Mesenchymal stem cell (in vitro differentiated cells and primary cell): ENCODE data around the gene SOX18.

ENCODE experiments used
- DNase-seq: peaks from one replicate; pipeline ENCODE4 v3.0.0-alpha.2; 2013
- H2AFZ ChIP-seq: one replicate; pipeline ENCODE4 v1.6.1; 2013; ENCODE audit warnings: low read depth, mild to moderate bottlenecking, control low read depth, inconsistent platforms, low read length, moderate library complexity
- H2AK5ac ChIP-seq: 2 replicates; pipeline ENCODE4 v1.6.1; 2013; ENCODE audit warnings: low read length, moderate library complexity, mild to moderate bottlenecking, inconsistent platforms; ENCODE audit not compliant: severe bottlenecking
- H2BK120ac ChIP-seq: one replicate; pipeline ENCODE4 v1.6.1; 2013; ENCODE audit warnings: low read depth, mild to moderate bottlenecking, inconsistent platforms, low read length, moderate library complexity
- H2BK12ac ChIP-seq, 2 experiments: one replicate each; pipeline ENCODE4 v1.6.1; 2013; ENCODE audit warnings: inconsistent platforms in 2 of 2, low read length in 2 of 2, mild to moderate bottlenecking in 2 of 2, moderate library complexity in 2 of 2, control low read depth in 1 of 2
- H2BK15ac ChIP-seq: one replicate; pipeline ENCODE4 v1.6.1; 2013; ENCODE audit warnings: mild to moderate bottlenecking, low read depth, inconsistent platforms; ENCODE audit not compliant: poor library complexity, severe bottlenecking
- H2BK5ac ChIP-seq: 2 replicates; pipeline ENCODE4 v1.6.1; 2013; ENCODE audit warnings: low read depth, mild to moderate bottlenecking, low read length, control low read depth, inconsistent platforms; ENCODE audit not compliant: poor library complexity, severe bottlenecking
- H3K14ac ChIP-seq, 2 experiments: one replicate each; pipeline ENCODE4 v1.6.1; 2013; ENCODE audit warnings: inconsistent platforms in 2 of 2, low read length in 2 of 2, control low read depth in 1 of 2, mild to moderate bottlenecking in 1 of 2, moderate library complexity in 1 of 2
- H3K18ac ChIP-seq, 2 experiments: one replicate each; pipeline ENCODE4 v1.6.1; 2013; ENCODE audit warnings: inconsistent platforms in 2 of 2, low read length in 2 of 2, control low read depth in 1 of 2, low read depth in 1 of 2, mild to moderate bottlenecking in 1 of 2
- H3K23ac ChIP-seq, 2 experiments: one replicate each; pipeline ENCODE4 v1.6.1; 2013; ENCODE audit warnings: inconsistent platforms in 2 of 2, low read length in 2 of 2, mild to moderate bottlenecking in 2 of 2, moderate library complexity in 2 of 2, control low read depth in 1 of 2
- H3K27ac ChIP-seq: 2 replicates; pipeline ENCODE4 v1.5.1; 2013; ENCODE audit warnings: mild to moderate bottlenecking, moderate library complexity, low read length, control low read depth, inconsistent platforms; ENCODE audit not compliant: poor library complexity, severe bottlenecking
- H3K27me3 ChIP-seq, 2 experiments: 2 replicates each; pipeline versions ENCODE4 v1.6.1 to v1.7.0; 2013; ENCODE audit warnings: low read length in 2 of 2, mild to moderate bottlenecking in 2 of 2, moderate library complexity in 2 of 2, control low read depth in 1 of 2, inconsistent platforms in 1 of 2; ENCODE audit not compliant: control insufficient read depth in 1 of 2, insufficient read depth in 1 of 2
- H3K36me3 ChIP-seq, 2 experiments: 2 replicates each; pipeline versions ENCODE4 v1.6.1 to v1.7.0; 2013; ENCODE audit warnings: low read length in 2 of 2, control low read depth in 1 of 2, inconsistent platforms in 1 of 2, low read depth in 1 of 2, mild to moderate bottlenecking in 1 of 2; ENCODE audit not compliant: insufficient read depth in 2 of 2, control insufficient read depth in 1 of 2
- H3K4ac ChIP-seq, 2 experiments: one replicate each; pipeline ENCODE4 v1.6.1; 2013; ENCODE audit warnings: inconsistent platforms in 2 of 2, low read length in 2 of 2, mild to moderate bottlenecking in 2 of 2, moderate library complexity in 2 of 2, control low read depth in 1 of 2, low read depth in 1 of 2
- H3K4me1 ChIP-seq: 2 replicates; pipeline ENCODE4 v1.6.1; 2013; ENCODE audit warnings: low read depth, low read length, control low read depth; ENCODE audit not compliant: control insufficient read depth, insufficient read depth
- H3K4me2 ChIP-seq: 2 replicates; pipeline ENCODE4 v1.6.1; 2013; ENCODE audit warnings: low read length, mild to moderate bottlenecking, inconsistent platforms; ENCODE audit not compliant: poor library complexity, severe bottlenecking
- H3K4me3 ChIP-seq, 2 experiments: 2 replicates each; pipeline versions ENCODE4 v1.5.1 to v1.7.0; 2013; ENCODE audit warnings: low read length in 2 of 2, mild to moderate bottlenecking in 2 of 2, control low read depth in 1 of 2, low read depth in 1 of 2; ENCODE audit not compliant: insufficient read depth in 1 of 2
- H3K79me1 ChIP-seq: replicated peaks from 2 replicates; pipeline ENCODE4 v1.6.1; 2013; ENCODE audit warnings: mild to moderate bottlenecking, control low read depth, low read length, inconsistent platforms; ENCODE audit not compliant: poor library complexity, severe bottlenecking
- H3K9ac ChIP-seq: 2 replicates; pipeline ENCODE4 v1.7.0; 2013; ENCODE audit warnings: mild to moderate bottlenecking, low read length, moderate library complexity
- H3K9me3 ChIP-seq: 2 replicates; pipeline ENCODE4 v1.7.0; 2013; ENCODE audit warnings: mild to moderate bottlenecking, low read length; ENCODE audit not compliant: control insufficient read depth
- H4K8ac ChIP-seq: one replicate; pipeline ENCODE4 v1.6.1; 2013; ENCODE audit warnings: inconsistent platforms, mild to moderate bottlenecking, low read length, moderate library complexity
- H4K91ac ChIP-seq: one replicate; pipeline ENCODE4 v1.6.1; 2013; ENCODE audit warnings: mild to moderate bottlenecking, low read length, inconsistent platforms
- WGBS: methylation state at CpG from one replicate; pipeline ENCODE4 v1.1.7; 2013; ENCODE audit warnings: mixed read lengths; 5-methylcytosine and 5-hydroxymethylcytosine counted together

Gene SOX18

DNA sequence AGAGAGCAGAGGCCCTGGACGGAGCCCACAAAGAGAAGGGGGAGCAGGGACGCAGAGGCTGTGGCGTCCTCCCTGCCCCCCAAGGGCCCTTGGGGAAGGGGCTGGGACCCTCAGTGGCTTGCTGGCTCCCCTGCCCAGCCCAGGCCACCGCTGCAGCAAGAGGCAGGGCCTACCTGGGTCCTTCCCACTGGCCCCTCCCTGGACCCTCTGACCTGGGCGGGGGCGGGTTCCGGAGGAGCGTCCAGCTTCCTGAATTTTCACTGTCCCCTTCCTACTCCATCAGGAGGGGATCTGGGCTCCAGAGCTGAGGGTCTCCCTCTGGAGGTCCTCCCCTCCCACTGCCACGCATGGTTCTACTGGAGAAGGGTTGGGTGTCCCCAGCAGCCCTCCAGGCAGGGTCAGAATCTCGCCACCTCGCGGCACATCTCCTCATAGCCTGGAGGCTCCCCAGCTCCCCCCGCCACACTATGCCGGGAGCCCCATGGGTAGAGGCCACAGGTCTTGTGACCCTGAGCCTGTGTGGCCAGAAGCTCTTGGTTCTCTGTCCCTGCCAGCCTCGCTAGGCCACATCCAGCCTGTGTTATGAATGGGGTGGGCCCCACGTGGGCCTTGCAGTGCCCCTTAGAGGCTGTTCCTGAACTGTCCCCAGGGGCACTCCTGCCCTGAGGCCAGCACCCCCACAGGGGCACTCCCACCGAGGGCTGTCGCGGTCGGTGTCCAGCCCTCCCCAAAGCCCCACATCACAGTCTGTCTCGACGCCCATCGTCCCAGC is 1.0 kb upstream of the SOX18 start:
- Histone ChIP-seq H2BK120ac (no peak overlapping the region), H3K14ac (no peak overlapping the region), H4K8ac (no peak overlapping the region), H3K4me2 (no peak overlapping the region), H3K4me1 (peaks cover 37% of the 10 kb centered on the region), H3K9me3 (no peaks in the 10 kb centered on the region), H3K4me3 (no peak overlapping the region), H3K27me3 (peaks cover 53 to 81% of the 10 kb centered on the region in 2 experiments), H3K4ac (no peak overlapping the region), H2AK5ac (no peak overlapping the region), H3K79me1 (no peaks in the 10 kb centered on the region), H2BK5ac (no peak overlapping the region), H2BK12ac (peak overlapping the region in 1 of 2 experiments; percentile 35), H2BK15ac (no peak overlapping the region), H2AFZ (no peak overlapping the region), H4K91ac (peak overlapping the region; percentile 21), H3K23ac (no peak overlapping the region), H3K27ac (no peak overlapping the region), H3K18ac (no peak overlapping the region), H3K36me3 (no peaks in the 10 kb centered on the region), H3K9ac (no peak overlapping the region)
- no peak for DNase-seq
- 89% methylated on average over 23 of the region's 23 CpGs for WGBS

DNA sequence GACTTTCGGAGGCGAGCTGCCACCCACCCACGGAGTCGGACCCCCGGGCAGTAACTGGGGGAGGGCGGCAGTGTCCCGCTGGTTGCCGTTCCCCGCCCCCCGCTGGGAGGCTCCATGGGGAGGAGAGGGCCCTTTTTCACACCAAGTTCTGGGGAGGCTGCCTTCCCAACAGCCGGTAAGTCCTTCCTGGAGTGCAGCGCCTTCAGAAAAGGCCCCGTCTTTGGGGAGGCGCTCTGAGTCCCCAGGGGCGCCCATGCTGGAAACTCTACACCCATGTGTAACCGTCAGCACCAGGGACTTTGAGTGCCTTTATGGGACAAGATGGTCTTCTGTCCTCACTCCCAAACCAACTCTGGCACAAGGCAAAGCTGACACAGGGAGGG is 430 bp upstream of the SOX18 start:
- no peak overlapping the region for H3K4ac ChIP-seq
- H3K79me1 ChIP-seq, result no peaks in the 10 kb centered on the region
- H3K27me3 ChIP-seq, result peaks cover 53 to 83% of the 10 kb centered on the region in 2 experiments
- peak overlapping the region in 1 of 2 experiments; percentile 77 for H3K23ac ChIP-seq
- peaks cover 41% of the 10 kb centered on the region for H3K4me1 ChIP-seq
- no peak overlapping the region for H2BK120ac ChIP-seq
- no peak overlapping the region for H3K4me3 ChIP-seq
- H3K18ac ChIP-seq, result no peak overlapping the region
- DNase-seq, result no peak
- H3K4me2 ChIP-seq, result no peak overlapping the region
- no peaks in the 10 kb centered on the region for H3K36me3 ChIP-seq
- H4K8ac ChIP-seq, result peak overlapping the region; percentile 36
- no peak overlapping the region for H3K14ac ChIP-seq
- H3K9ac ChIP-seq, result no peak overlapping the region
- 44% methylated on average over 16 of the region's 16 CpGs for WGBS
- no peak overlapping the region for H4K91ac ChIP-seq
- no peak overlapping the region for H3K27ac ChIP-seq
- H2BK15ac ChIP-seq, result no peak overlapping the region
- H2AK5ac ChIP-seq, result no peak overlapping the region
- no peak overlapping the region for H2AFZ ChIP-seq
- no peaks in the 10 kb centered on the region for H3K9me3 ChIP-seq
- no peak overlapping the region for H2BK5ac ChIP-seq
- no peak overlapping the region for H2BK12ac ChIP-seq

DNA sequence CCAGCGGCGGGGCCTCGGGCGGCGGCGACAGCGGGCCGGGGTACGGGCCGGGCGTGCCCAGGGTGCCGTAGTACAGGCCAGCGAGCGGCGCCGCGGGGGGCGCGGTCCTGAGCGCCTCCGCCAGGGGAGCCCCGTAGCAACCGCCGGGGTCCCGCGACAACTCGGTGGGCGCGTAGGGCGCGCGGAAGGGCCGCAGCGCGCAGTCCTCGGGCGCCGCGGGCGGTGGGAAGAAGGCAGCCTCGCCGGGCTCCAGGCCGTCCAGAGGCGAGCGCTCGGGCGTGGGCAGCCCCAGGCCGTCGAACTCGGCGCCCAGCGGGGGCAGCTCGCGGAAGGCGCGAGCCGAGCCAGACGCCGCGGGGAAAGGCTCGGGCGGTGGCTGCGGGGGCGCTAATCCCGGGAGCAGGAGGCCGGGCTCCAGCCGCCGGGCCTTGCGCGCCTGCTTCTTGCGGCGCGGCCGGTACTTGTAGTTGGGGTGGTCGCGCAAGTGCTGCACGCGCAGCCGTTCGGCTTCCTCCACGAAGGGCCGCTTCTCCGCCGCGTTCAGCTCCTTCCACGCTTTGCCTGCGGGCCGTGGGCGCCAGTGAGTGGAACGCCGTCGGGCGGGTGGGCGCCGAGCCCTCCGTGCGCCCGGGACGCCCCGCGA is 916 bp downstream of the SOX18 start:
- Histone ChIP-seq H3K4me1 (peaks cover 36% of the 10 kb centered on the region), H3K27ac (no peak overlapping the region), H3K36me3 (no peaks in the 10 kb centered on the region), H4K91ac (no peak overlapping the region), H3K23ac (no peak overlapping the region), H3K14ac (no peak overlapping the region), H2BK5ac (no peak overlapping the region), H3K27me3 (peaks cover 52 to 70% of the 10 kb centered on the region in 2 experiments), H2AFZ (peak overlapping the region; percentile 20), H3K9me3 (no peaks in the 10 kb centered on the region), H4K8ac (no peak overlapping the region), H2BK15ac (no peak overlapping the region), H2BK120ac (no peak overlapping the region), H3K79me1 (no peaks in the 10 kb centered on the region), H3K9ac (no peak overlapping the region), H3K4me3 (no peak overlapping the region), H3K4me2 (no peak overlapping the region), H2BK12ac (no peak overlapping the region), H3K4ac (no peak overlapping the region), H3K18ac (no peak overlapping the region), H2AK5ac (no peak overlapping the region)
- no peak for DNase-seq
- 4% methylated on average over 72 of the region's 101 CpGs for WGBS

DNA sequence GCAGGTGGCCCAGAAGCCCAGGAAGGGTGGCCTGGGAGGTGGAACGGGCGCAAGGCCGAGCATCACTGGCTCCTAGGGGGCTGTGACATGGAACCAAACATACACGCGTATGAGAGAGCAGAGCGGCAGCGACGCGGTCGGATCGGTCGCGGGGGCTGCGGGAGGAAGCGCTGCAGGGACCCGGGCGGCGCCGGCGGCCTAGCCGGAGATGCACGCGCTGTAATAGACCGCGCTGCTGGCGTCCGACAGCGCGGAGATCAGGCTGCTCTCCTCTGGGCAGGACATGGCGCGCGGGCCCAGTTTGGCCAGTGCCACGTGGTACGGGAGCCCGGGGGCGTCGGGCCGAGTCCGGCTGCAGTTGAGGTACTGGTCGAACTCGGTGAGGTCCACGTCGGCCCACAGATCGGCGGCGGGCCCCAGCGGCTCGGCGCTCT is 1.5 kb downstream of the SOX18 start:
- H3K9ac ChIP-seq, result no peak overlapping the region
- no peak overlapping the region for H3K18ac ChIP-seq
- H3K9me3 ChIP-seq, result no peaks in the 10 kb centered on the region
- H2BK15ac ChIP-seq, result no peak overlapping the region
- DNase-seq, result no peak
- no peak overlapping the region for H3K4ac ChIP-seq
- no peak overlapping the region for H2AK5ac ChIP-seq
- WGBS, result 16% methylated on average over 46 of the region's 49 CpGs
- peak overlapping the region in 1 of 2 experiments; percentile 6 for H2BK12ac ChIP-seq
- H3K4me3 ChIP-seq, result no peak overlapping the region
- H3K4me2 ChIP-seq, result no peak overlapping the region
- H2AFZ ChIP-seq, result no peak overlapping the region
- peak overlapping the region in 1 of 2 experiments; percentile 38 for H3K23ac ChIP-seq
- H2BK5ac ChIP-seq, result no peak overlapping the region
- H3K14ac ChIP-seq, result no peak overlapping the region
- H3K27me3 ChIP-seq, result peaks cover 48 to 65% of the 10 kb centered on the region in 2 experiments
- H4K91ac ChIP-seq, result no peak overlapping the region
- no peaks in the 10 kb centered on the region for H3K79me1 ChIP-seq
- no peak overlapping the region for H3K27ac ChIP-seq
- no peak overlapping the region for H2BK120ac ChIP-seq
- H3K36me3 ChIP-seq, result no peaks in the 10 kb centered on the region
- H4K8ac ChIP-seq, result peak overlapping the region; percentile 7
- H3K4me1 ChIP-seq, result peaks cover 33% of the 10 kb centered on the region
